ENCODE measurements around the gene LYSMD2.
A peak's percentile ranks its signal among the peaks of the same experiment; 100 is the strongest.

Gene LYSMD2

GRCh38 chr15:51736751-51737521, 519 bp downstream of the LYSMD2 start:
- Mint-ChIP-seq H3K9me3 (ENCODE audit: low read depth) (no peaks in the 10 kb centered on the region), H3K27ac (peak overlapping the region; percentile 96), H3K4me1 (ENCODE audit: low read depth) (peaks cover 59% of the 10 kb centered on the region), H3K4me3 (peak overlapping the region; percentile 94), H3K36me3 (peaks cover 7% of the 10 kb centered on the region), H3K27me3 (no peaks in the 10 kb centered on the region)

DNA sequence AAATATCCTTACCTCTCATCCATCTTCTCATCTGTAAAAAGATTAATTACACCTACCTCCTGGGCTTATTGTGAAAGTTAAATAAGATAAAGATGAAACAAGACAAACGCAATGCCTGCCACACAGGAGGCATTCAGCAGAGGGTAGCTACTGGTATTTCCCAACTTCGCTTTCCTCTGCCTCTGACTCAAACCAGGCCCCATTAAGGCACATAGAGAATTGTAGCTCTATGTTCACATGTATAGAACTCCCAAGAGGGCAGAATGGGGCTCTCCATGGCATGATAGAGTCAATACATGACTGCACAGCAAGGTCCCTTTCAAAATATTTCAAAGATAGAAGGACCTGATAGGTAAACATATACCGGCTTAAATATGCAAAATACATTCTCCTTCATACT, 1.4 kb downstream of the LYSMD2 start:
- Mint-ChIP-seq H3K27me3 (no peaks in the 10 kb centered on the region), H3K36me3 (peaks cover 7% of the 10 kb centered on the region), H3K4me1 (ENCODE audit: low read depth) (peaks cover 68% of the 10 kb centered on the region), H3K27ac (peak overlapping the region; percentile 96), H3K9me3 (ENCODE audit: low read depth) (no peaks in the 10 kb centered on the region), H3K4me3 (peak overlapping the region; percentile 94)

DNA sequence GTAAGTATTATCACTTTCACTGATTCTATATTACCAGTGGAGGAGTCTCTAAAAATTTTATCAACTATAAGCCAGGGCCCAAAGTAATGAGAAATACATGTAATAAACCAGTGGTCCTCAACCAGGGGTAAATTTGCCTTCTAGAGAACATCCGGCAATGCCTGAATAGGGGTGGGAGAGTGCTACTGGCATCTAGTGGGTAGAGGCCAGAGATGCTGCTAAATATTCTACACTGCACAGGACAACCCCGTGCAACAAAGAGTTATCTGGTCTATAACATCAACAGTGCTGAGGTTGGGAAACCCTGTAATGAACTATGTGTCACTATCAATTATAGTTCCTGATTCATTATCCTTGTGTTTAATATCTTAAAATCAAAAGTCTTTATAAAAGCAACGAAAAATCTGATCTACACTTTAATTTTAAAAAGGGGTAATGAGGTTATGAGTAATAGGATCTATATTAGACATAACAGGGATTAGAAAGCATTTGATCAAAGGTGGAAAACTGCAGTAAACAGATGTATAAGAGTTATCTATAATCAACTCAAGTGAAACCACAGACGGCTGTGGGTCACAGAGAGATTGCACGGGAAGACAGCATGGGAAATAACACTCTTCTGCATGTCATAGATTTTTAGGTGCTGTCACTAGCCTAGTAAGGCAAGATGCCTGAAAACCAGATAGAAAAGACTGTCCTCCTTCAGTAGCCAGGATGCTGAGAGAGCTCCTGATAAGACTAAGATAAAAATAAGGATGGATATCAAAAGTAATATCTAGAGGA, 2.0 kb downstream of the LYSMD2 start:
- H3K4me1 Mint-ChIP-seq (ENCODE audit: low read depth): peaks cover 74% of the 10 kb centered on the region
- peak overlapping the region; percentile 94 for H3K4me3 Mint-ChIP-seq
- peaks cover 12% of the 10 kb centered on the region for H3K36me3 Mint-ChIP-seq
- no peaks in the 10 kb centered on the region for H3K27me3 Mint-ChIP-seq
- peak overlapping the region; percentile 96 for H3K27ac Mint-ChIP-seq
- no peaks in the 10 kb centered on the region for H3K9me3 Mint-ChIP-seq (ENCODE audit: low read depth)

GRCh38 chr15:51732646-51733045, 4.8 kb downstream of the LYSMD2 start:
- Mint-ChIP-seq H3K27ac (peak overlapping the region; percentile 93), H3K27me3 (no peaks in the 10 kb centered on the region), H3K9me3 (ENCODE audit: low read depth) (no peaks in the 10 kb centered on the region)

GRCh38 chr15:51731549-51732267, 5.7 kb downstream of the LYSMD2 start:
- Mint-ChIP-seq H3K4me1 (ENCODE audit: low read depth) (peaks cover 92% of the 10 kb centered on the region), H3K27ac (peak overlapping the region; percentile 93), H3K27me3 (no peaks in the 10 kb centered on the region), H3K36me3 (peaks cover 12% of the 10 kb centered on the region), H3K9me3 (ENCODE audit: low read depth) (no peaks in the 10 kb centered on the region), H3K4me3 (peak overlapping the region; percentile 87)

More at GRCh38 chr15:51732646-51733045, 4.8 kb downstream of the LYSMD2 start:
- H3K36me3 Mint-ChIP-seq: peaks cover 12% of the 10 kb centered on the region
- H3K4me1 Mint-ChIP-seq (ENCODE audit: low read depth): peaks cover 83% of the 10 kb centered on the region
- H3K4me3 Mint-ChIP-seq: peak overlapping the region; percentile 87

GRCh38 chr15:51727141-51727897, 10.1 kb downstream of the LYSMD2 start:
- Mint-ChIP-seq H3K9me3 (ENCODE audit: low read depth) (no peaks in the 10 kb centered on the region), H3K27me3 (no peaks in the 10 kb centered on the region), H3K27ac (peak overlapping the region; percentile 46), H3K4me1 (ENCODE audit: low read depth) (peaks cover 80% of the 10 kb centered on the region), H3K36me3 (peaks cover 5% of the 10 kb centered on the region), H3K4me3 (no peak overlapping the region)

DNA sequence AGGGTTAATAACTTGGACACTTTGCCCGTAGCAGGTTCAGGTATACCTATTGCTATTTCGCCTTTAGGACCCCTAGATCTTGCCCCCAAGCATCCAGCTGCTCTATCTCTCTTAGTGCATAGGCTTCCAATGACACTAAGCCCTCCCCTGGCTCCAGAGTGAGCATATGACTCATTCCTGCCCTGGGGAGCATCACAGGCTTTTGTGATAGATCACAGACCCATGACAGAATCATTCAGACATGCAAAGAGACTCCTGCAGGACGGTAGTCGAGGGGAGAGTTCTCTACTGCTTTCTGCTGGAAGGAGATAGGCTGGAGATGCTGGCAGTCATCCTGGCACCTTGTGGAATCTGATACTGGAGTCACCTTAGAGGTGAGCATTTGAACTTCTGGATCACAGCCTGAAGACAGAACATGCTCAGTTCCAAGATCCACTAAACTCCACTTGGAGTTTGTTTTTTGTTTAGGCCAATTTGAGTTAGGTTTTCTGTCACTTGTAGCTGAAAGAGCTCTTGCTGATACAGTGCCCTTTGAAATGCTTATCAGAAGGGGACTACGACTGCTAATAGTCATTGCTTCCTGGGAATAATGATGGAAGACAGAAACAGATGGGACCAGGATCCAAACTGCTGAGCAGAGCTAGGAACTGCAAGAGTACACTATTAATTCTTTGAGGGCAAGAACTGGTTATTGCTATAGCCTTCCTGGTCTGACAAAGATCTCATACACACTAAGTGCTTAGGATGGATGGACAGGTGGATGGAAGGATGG, 11.0 kb downstream of the LYSMD2 start:
- H3K4me1 Mint-ChIP-seq (ENCODE audit: low read depth): peaks cover 78% of the 10 kb centered on the region

GRCh38 chr15:51724673-51725072, 12.8 kb downstream of the LYSMD2 start:
- Mint-ChIP-seq H3K27me3 (no peaks in the 10 kb centered on the region), H3K4me1 (ENCODE audit: low read depth) (peaks cover 69% of the 10 kb centered on the region), H3K4me3 (no peak overlapping the region), H3K27ac (peak overlapping the region; percentile 58), H3K36me3 (peaks cover 11% of the 10 kb centered on the region), H3K9me3 (ENCODE audit: low read depth) (no peaks in the 10 kb centered on the region)

More for the DNA sequence above, 11.0 kb downstream of the LYSMD2 start:
- H3K27ac Mint-ChIP-seq: peak overlapping the region; percentile 83
- H3K4me3 Mint-ChIP-seq: peak overlapping the region; percentile 11
- H3K27me3 Mint-ChIP-seq: no peaks in the 10 kb centered on the region
- H3K36me3 Mint-ChIP-seq: peaks cover 13% of the 10 kb centered on the region
- no peaks in the 10 kb centered on the region for H3K9me3 Mint-ChIP-seq (ENCODE audit: low read depth)

GRCh38 chr15:51724199-51724598, 13.3 kb downstream of the LYSMD2 start:
- Mint-ChIP-seq H3K4me3 (no peak overlapping the region), H3K27me3 (no peaks in the 10 kb centered on the region), H3K27ac (peak overlapping the region; percentile 54), H3K9me3 (ENCODE audit: low read depth) (no peaks in the 10 kb centered on the region), H3K4me1 (ENCODE audit: low read depth) (peaks cover 66% of the 10 kb centered on the region), H3K36me3 (peaks cover 11% of the 10 kb centered on the region)

- H3K27ac Mint-ChIP-seq: peak overlapping the region; percentile 64
- no peaks in the 10 kb centered on the region for H3K9me3 Mint-ChIP-seq (ENCODE audit: low read depth)
- peaks cover 11% of the 10 kb centered on the region for H3K36me3 Mint-ChIP-seq
- peaks cover 40% of the 10 kb centered on the region for H3K4me1 Mint-ChIP-seq (ENCODE audit: low read depth)
- no peak overlapping the region for H3K4me3 Mint-ChIP-seq
- H3K27me3 Mint-ChIP-seq: no peaks in the 10 kb centered on the region
Observed at GRCh38 chr15:51721199-51721960, 16.1 kb downstream of the LYSMD2 start.

GRCh38 chr15:51720201-51720995, 17.1 kb downstream of the LYSMD2 start:
- peaks cover 31% of the 10 kb centered on the region for H3K4me1 Mint-ChIP-seq (ENCODE audit: low read depth)
- no peaks in the 10 kb centered on the region for H3K9me3 Mint-ChIP-seq (ENCODE audit: low read depth)
- H3K27ac Mint-ChIP-seq: peak overlapping the region; percentile 41
- H3K4me3 Mint-ChIP-seq: no peak overlapping the region
- no peaks in the 10 kb centered on the region for H3K27me3 Mint-ChIP-seq
- peaks cover 11% of the 10 kb centered on the region for H3K36me3 Mint-ChIP-seq

DNA sequence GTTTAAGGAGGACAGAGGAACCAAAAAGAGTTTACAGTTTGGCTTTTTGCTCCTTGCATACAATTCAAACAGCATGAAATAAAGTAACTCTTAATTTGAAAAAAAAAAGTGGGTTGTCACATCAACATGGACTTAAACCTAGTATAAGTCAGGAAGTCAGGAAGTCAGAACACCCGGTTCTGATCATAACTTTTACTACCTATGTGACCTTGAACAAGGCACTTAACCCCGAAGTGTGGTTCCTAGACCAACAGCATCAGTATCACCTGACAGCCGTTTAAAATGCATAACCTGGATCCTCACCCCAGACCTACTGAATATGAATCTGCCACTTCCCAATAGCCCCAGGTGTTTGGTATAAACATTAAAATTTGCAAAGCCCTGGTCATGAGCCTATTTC, 18.7 kb downstream of the LYSMD2 start:
- peaks cover 11% of the 10 kb centered on the region for H3K36me3 Mint-ChIP-seq
- H3K27ac Mint-ChIP-seq: no peak overlapping the region
- H3K4me1 Mint-ChIP-seq (ENCODE audit: low read depth): peaks cover 17% of the 10 kb centered on the region
- H3K27me3 Mint-ChIP-seq: no peaks in the 10 kb centered on the region
- no peaks in the 10 kb centered on the region for H3K9me3 Mint-ChIP-seq (ENCODE audit: low read depth)
- H3K4me3 Mint-ChIP-seq: no peak overlapping the region

Data from activated naive CD8-positive, alpha-beta T cell (primary cell).